HFFc6 (cell line): ENCODE results near the gene LIN37. TPM values are rescaled to one million over a fixed set of nuclear protein-coding genes. Genes with fewer than 3 reads are reported as not detected.

ENCODE experiments used
- DNase-seq: peaks from one replicate; pipeline ENCODE4 v3.0.0-alpha.2; 2018
- H3K27ac Mint-ChIP-seq: 2 replicates; pipeline ENCODE4 v1.8.0; 2020; ENCODE audit warnings: mild to moderate bottlenecking, mixed read lengths
- H3K27me3 Mint-ChIP-seq: 2 replicates; pipeline ENCODE4 v1.8.0; 2021; ENCODE audit warnings: mild to moderate bottlenecking, moderate library complexity, mixed read lengths; ENCODE audit not compliant: insufficient read depth
- H3K36me3 Mint-ChIP-seq: 2 replicates; pipeline ENCODE4 v1.8.0; 2021; ENCODE audit warnings: low read depth, mixed read lengths
- H3K4me1 Mint-ChIP-seq: 2 replicates; pipeline ENCODE4 v1.8.0; 2020; ENCODE audit warnings: low read depth, mixed read lengths
- H3K4me3 Mint-ChIP-seq: 2 replicates; pipeline ENCODE4 v1.8.0; 2020; ENCODE audit warnings: mild to moderate bottlenecking, moderate library complexity, mixed read lengths
- H3K9me3 Mint-ChIP-seq: 2 replicates; pipeline ENCODE4 v1.8.0; 2020; ENCODE audit warnings: mild to moderate bottlenecking, mixed read lengths
- CTCF ChIP-seq: fragments of 200-600 bp; sonication (generic); IDR thresholded peaks from 2 replicates; pipeline ENCODE4 v1.5.0; 2021; ENCODE audit warnings: antibody characterized with exemption, mild to moderate bottlenecking
- total RNA-seq, 6 experiments: library from RNA; stranded (reverse); fragmentation: NEBNext Ultra II Directional; extraction: Animal tissue kit (Norgen Biotek cat#: 25700); gene quantifications; 2 replicates in 1 of 6; 3 replicates in 5 of 6; pipeline ENCODE4 v1.2.3, GENCODE V29; 2021

The LIN37 gene
- total RNA-seq, 6 experiments from 2014 or later = 6.0 to 9.9 (median 8.7) TPM

GRCh38 chr19:35725216-35725861 is 23.0 kb upstream of the LIN37 start:
- DNase-seq = no peak
- Mint-ChIP-seq H3K27ac (no peak overlapping the region), H3K36me3 (peaks cover 10% of the 10 kb centered on the region), H3K4me3 (no peak overlapping the region), H3K4me1 (no peaks in the 10 kb centered on the region), H3K27me3 (peaks cover 2% of the 10 kb centered on the region; the same call in 1 of the 2 replicates), H3K9me3 (no peaks in the 10 kb centered on the region)
- no peak for TF ChIP-seq CTCF

- Mint-ChIP-seq H3K36me3 (peaks cover 12% of the 10 kb centered on the region), H3K4me3 (no peak overlapping the region), H3K27me3 (peaks cover 2% of the 10 kb centered on the region; the same call in 1 of the 2 replicates), H3K27ac (no peak overlapping the region), H3K9me3 (no peaks in the 10 kb centered on the region), H3K4me1 (no peaks in the 10 kb centered on the region)
- DNase-seq = no peak
- no peak for TF ChIP-seq CTCF
These were observed 21.1 kb upstream of the LIN37 start for GRCh38 chr19:35727053-35727955.

- no peaks in the 10 kb centered on the region for H3K9me3 Mint-ChIP-seq
- H3K27me3 Mint-ChIP-seq = peaks cover 2% of the 10 kb centered on the region; the same call in 1 of the 2 replicates
- H3K36me3 Mint-ChIP-seq = peaks cover 12% of the 10 kb centered on the region
- no peaks in the 10 kb centered on the region for H3K4me1 Mint-ChIP-seq
- no peak overlapping the region for H3K27ac Mint-ChIP-seq
- DNase-seq = no peak
- no peak overlapping the region for H3K4me3 Mint-ChIP-seq
- TF ChIP-seq CTCF = no peak
These were observed 20.2 kb upstream of the LIN37 start for GRCh38 chr19:35727956-35728706.

- no peak for DNase-seq
- peaks cover 12% of the 10 kb centered on the region for H3K36me3 Mint-ChIP-seq
These were observed 19.4 kb upstream of the LIN37 start for GRCh38 chr19:35729021-35729420.

More at GRCh38 chr19:35729021-35729420, 19.4 kb upstream of the LIN37 start:
- TF ChIP-seq CTCF = no peak
- H3K27ac Mint-ChIP-seq = no peak overlapping the region
- H3K4me1 Mint-ChIP-seq = no peaks in the 10 kb centered on the region
- H3K27me3 Mint-ChIP-seq = peaks cover 2% of the 10 kb centered on the region
- no peak overlapping the region for H3K4me3 Mint-ChIP-seq
- H3K9me3 Mint-ChIP-seq = no peaks in the 10 kb centered on the region
